ENCODE results near the gene NCMAP.
"Not testable (repeated sequence)": the region's sequence is repeated elsewhere in the genome, so short reads cannot be mapped to it uniquely, and the experiment has no call there.

Gene NCMAP

GRCh38 chr1:24540906-24541710 is 14.8 kb upstream of the NCMAP start:
- intact Hi-C loops (cut with DNase I), result no loop called here
- peak in 1 of 42 donors; percentile 12 for DNase-seq

DNA sequence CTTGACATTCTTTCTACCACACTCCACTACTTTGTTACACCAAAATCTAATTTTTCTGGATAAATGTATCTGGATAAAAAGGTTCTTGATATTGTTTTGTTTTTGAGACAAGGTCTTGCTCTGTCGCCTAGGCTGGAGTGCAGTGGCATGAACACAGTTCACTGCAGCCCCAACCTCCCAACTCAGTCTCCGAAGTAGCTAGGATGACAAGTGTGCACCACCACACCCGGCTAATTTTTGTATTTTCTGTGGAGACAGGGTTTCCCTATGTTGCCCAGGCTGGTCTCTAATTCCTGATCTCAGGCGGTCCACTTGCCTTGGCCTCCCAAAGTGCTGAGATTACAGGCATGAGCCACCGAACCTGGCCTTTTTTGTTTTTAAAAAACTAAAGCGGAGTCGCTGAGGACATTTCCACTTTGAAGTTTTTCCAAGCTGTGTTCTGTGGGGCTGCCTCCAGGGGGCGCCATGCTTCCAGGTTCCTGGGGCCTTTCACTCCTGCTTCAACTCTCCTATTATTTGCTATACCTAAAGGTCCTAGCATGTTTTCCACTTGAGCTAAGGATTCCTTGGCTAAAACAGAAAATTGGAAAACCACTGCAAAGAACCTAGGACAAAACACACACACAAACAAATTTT is 14.1 kb upstream of the NCMAP start:
- peak in 27 of 42 donors; percentile 17 to 82 (median 46) for DNase-seq

GRCh38 chr1:24544239-24544638 is 11.6 kb upstream of the NCMAP start:
- DNase-seq, result no peak
- intact Hi-C loops (cut with DNase I), result no loop called here

More for the DNA sequence above, 14.1 kb upstream of the NCMAP start:
- intact Hi-C loops (cut with DNase I), result no loop called here

DNA sequence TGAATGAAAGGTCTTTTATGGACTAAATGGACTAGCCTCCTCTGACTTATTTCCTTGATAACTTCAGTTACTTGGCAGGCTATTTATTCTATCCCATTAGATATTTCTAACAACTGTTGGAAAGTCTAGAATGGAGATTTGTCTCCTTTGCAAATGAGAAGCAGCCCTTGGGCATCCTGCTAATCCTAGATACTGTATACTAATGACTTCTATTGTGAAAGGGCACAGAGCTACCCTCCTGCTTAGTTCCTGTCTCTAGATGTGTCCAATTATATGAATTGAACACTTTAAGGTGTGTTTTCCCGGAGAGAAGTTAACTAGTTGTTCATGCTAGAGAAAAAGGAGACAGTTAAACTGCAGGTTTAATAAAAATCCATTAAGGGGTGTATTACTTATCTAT is 10.2 kb upstream of the NCMAP start:
- no peak for DNase-seq
- intact Hi-C loops (cut with DNase I), result no loop called here

- intact Hi-C loops (cut with DNase I), result no loop called here
- peak in 2 of 42 donors; percentile 4 to 17 for DNase-seq
These were observed 8.7 kb upstream of the NCMAP start for GRCh38 chr1:24547195-24547594.

- no peak for DNase-seq
- intact Hi-C loops (cut with DNase I), result no loop called here
These were observed 7.8 kb upstream of the NCMAP start for GRCh38 chr1:24548070-24548469.

GRCh38 chr1:24549210-24549609 is 6.7 kb upstream of the NCMAP start:
- DNase-seq; intact Hi-C loops (cut with DNase I): not testable (repeated sequence)

DNA sequence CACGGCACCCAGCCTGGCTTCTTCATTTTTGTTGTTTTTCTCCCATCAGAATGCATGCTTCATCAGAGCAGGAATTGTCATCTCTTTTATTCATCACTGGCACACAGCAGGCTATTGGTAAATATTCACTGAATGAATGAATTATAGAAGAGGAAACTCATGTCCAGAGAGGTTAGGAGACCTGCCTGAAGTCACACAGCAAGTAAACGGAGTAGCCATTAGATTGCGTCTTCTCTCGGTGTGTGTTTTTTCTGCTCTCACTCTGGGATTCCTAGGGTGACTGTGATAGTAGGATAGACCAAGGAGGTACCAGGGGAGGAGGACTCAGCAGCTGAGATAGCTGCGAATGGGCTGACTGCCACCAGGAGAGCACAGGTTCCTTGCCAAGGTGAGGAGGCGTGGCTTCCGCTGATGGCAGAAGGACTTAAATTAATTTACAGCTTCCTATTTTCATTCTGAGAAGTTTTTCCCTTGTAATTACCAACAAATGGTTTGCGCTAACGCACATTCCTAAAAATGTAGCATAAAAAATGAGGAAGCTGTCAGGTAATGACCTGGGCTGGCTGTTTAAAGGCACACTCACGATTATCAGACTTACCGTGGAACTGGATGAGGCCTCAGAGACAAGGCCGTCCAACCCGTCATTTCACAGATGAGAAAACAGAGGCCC is 4.5 kb upstream of the NCMAP start:
- intact Hi-C loops (cut with DNase I), result no loop called here
- DNase-seq, result no peak

DNA sequence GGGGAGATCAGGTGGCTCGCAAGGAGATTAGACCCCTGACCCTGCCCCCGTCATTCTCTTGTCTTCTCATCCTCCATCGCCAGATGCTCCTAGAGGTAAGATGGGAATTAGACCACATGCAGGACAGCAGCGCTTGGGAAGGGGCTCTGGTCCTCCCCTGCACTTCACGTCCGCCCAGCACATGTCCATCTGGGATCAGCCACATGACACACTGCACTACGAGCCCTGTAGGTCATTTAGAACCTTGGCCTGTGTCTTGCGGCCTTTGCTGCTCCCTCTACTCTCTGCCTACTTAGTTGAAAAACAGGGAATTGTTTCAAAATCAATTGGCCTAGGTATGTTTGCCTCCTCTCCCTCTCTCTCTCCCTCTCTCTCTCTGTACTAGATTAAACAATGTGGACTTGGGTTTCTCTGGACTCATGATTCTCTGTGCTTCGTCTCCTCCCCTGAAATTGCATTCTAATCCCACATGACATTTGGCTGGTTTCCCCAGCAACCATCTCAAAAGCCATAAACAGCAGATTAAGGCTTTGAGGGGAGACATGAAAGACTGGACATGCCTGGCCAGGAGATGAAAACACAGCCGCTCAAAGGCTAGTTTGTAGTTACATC is 3.8 kb upstream of the NCMAP start:
- intact Hi-C loops (cut with DNase I), result no loop called here
- DNase-seq, result no peak

- DNase-seq, result peak in 1 of 42 donors; percentile 5
These were observed 2.0 kb upstream of the NCMAP start for GRCh38 chr1:24553931-24554330.

GRCh38 chr1:24554714-24555113 is 1.2 kb upstream of the NCMAP start:
- intact Hi-C loops (cut with DNase I), result no loop called here
- DNase-seq, result peak in 1 of 42 donors; percentile 10

More at GRCh38 chr1:24553931-24554330, 2.0 kb upstream of the NCMAP start:
- intact Hi-C loops (cut with DNase I), result no loop called here

DNA sequence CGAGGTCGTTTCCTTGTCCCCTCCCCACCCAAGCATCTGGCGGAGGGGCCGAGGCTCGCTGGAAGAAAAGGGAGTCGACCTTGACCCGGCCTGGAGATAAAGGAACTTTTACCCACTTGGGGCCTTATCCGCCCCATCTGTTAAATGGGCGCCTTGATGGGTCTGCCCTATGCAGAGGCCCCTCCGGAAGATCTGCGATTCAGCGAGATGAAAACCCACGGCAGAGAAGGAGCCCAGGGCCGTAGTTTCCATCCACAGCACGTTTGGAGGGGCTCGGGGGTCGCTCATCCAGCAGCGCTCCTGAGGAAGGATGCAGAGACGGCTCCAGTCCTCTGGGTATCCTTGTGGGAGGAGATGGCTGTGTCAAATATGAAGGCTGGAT is 518 bp downstream of the NCMAP start:
- DNase-seq, result peak in 2 of 42 donors; percentile 5 to 24
- intact Hi-C loops (cut with DNase I), result no loop called here

GRCh38 chr1:24557220-24557619 is 1.3 kb downstream of the NCMAP start:
- intact Hi-C loops (cut with DNase I), result no loop called here
- DNase-seq, result peak in 1 of 42 donors; percentile 2

GRCh38 chr1:24557711-24558131 is 1.8 kb downstream of the NCMAP start:
- intact Hi-C loops (cut with DNase I), result no loop called here

DNA sequence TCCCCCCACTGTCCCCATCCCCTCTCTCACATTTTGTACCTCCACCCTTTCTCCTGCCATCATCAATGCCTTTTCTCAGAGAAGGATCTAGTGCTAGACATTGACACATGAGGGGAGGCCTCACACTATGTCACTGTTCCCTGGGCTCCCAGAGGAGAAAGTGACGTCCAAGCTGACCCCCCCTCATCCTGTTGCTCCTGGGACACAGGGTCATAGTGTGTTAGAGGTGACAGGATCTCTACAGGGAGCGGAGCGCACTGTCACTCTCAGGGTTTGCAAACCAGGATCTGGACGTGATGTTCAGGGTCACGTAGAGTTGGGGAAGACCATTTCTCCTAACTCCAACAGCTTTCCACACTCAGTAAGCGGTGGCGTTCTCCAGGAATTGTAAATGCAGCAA is 2.6 kb downstream of the NCMAP start:
- DNase-seq, result peak in 1 of 42 donors; percentile 30

More at GRCh38 chr1:24557711-24558131, 1.8 kb downstream of the NCMAP start:
- peak in 1 of 42 donors; percentile 35 for DNase-seq

DNA sequence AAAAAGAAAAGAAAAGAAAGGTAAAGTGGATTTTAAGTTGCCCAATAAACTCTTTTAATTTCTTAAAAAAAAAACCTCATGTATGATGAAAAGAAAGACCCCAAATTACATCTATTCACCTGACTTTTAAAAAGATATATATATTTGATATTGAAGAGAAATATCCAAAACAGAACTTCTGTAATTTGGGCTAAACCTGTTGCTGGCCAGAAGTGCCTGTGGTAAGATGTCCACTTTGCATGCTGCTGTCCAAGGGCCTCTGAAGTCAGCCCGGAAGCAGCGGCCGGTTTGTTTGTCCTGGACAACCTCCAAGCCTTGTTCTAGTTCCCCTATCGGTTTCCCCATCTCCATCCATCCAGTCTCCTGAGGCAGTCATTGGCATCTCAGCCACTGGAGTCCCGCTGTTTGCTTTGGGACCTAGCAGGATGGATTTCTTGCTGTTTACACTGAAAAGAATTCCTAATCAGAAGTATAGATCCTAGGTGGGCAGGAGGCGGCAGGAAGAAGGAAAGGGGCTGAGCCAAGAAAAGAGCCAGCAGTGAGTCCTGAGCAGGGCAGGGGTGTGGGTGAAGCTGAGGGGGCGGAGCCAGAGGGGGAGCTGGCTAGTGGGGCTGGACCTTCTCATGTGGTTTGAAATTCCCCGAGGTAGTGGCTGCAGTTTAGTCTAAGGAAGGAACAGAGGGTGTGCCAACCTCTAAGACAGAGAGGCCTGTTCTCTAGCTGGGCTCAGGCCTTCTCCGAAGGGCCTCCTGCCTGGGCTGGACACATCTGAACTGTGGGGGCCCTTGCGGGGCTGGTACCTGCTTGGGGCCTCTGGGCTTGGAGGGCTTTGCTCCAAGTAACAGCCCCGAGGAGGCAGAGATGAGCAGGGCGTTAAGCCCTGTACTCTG is 3.3 kb downstream of the NCMAP start:
- peak; percentile 32 to 85 (median 64) for DNase-seq
- intact Hi-C loops (cut with DNase I), result no loop called here

More for the DNA sequence above, 2.6 kb downstream of the NCMAP start:
- intact Hi-C loops (cut with DNase I), result no loop called here

DNA sequence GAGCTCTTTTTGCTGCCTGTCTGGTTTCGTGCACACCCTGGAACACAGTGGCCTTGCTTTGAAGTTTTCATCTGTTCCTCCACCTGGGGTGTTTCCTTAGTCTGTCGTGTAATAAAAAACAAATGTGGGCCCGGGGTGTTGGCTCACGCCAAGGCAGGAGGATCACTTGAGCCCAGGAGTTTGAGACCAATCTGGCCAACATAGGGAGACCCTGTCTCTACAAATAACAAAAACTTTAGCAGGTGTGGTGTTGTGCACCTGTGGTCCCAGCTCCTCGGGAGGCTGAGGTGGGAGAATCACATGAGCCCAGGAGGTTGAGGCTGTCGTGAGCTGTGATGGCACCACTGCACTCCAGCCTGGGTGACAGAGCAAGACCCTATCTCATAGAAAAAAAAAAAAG is 4.5 kb downstream of the NCMAP start:
- DNase-seq, result peak in 1 of 42 donors; percentile 33
- intact Hi-C loops (cut with DNase I), result no loop called here

DNA sequence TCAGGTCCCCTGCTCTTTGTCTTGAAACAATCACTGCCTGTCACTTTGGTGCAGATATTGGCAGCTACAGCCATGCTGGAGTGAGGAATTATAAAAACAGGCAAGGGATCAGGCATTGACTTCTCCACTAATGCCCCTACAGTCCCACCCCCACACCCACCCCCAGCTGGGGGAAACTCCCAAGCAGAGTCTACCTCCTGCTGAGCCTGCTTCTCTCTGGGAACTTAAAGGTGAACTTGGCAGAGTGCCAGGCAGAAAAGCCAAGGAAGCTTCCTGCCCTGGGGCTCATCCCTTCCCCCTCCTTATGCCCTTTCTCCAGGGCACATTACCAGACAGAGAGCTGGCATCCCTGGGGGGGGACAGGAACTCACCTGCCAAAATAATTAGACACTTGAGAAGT is 6.7 kb downstream of the NCMAP start:
- intact Hi-C loops (cut with DNase I), result no loop called here
- no peak for DNase-seq

DNA sequence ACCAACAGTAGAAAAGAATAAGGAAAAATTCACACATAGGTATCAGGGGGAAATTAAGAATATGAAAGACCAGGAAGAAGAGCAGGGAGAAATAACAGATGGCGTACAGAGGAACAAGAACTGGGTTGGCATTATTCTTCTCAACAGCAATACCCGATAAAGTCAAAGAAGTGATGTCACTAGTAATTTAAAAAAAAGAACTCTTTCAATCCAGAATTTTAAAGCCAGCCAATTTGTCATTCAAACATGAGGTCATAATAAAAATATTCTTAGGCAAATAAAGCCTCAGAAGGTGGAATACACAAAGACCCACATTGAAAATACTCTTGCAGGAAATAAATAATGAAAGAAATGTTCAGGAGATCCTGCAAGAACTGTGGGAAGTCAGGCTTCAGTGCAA is 8.8 kb downstream of the NCMAP start:
- intact Hi-C loops (cut with DNase I), result no loop called here
- DNase-seq, result no peak
